Measurements from ENCODE around the gene ME3. TPM values are rescaled to one million over a fixed set of nuclear protein-coding genes. Genes with fewer than 3 reads are reported as not detected.
"Not testable (repeated sequence)": the region's sequence is repeated elsewhere in the genome, so short reads cannot be mapped to it uniquely, and the experiment has no call there.

The ME3 gene
- polyA plus RNA-seq, 4 donors: 5.1 to 21.4 (median 7.3) TPM

- H3K27me3 ChIP-seq (ENCODE audit: control insufficient read depth in 3 of 3, insufficient read depth in 3 of 3, low read length in 3 of 3): no peaks in the 10 kb centered on the region
- peaks cover 0 to 2% (median 0%) of the 10 kb centered on the region in 3 donors for H3K36me3 ChIP-seq (ENCODE audit: control insufficient read depth in 3 of 3, insufficient read depth in 2 of 3, low read depth in 1 of 3, low read length in 3 of 3)
- H3K4me3 ChIP-seq (ENCODE audit: low read depth in 1 of 3, low read length in 3 of 3): no peak overlapping the region
- DNase-seq (peak in 1 of 2 donors; percentile 26), FAIRE-seq (no peak)
- no peaks in the 10 kb centered on the region for H3K9me3 ChIP-seq (ENCODE audit: control insufficient read depth in 2 of 2, insufficient read depth in 1 of 2, low read depth in 1 of 2, low read length in 1 of 2)
- WGBS, 3 donors: 83 to 88% (median 84%) methylated on average over 3 of the region's 3 CpGs
- peaks cover 0 to 5% (median 4%) of the 10 kb centered on the region in 3 donors for H3K4me1 ChIP-seq (ENCODE audit: control insufficient read depth in 3 of 3, insufficient read depth in 2 of 3, low read depth in 1 of 3, low read length in 2 of 3)
- H3K27ac ChIP-seq (ENCODE audit: low read depth in 1 of 3, low read length in 2 of 3): peak overlapping the region in 1 of 3 donors; percentile 14
Measured at GRCh38 chr11:86664930-86665329, 7.5 kb downstream of the ME3 start.

- Histone ChIP-seq H3K4me1 (ENCODE audit: control insufficient read depth in 3 of 3, insufficient read depth in 2 of 3, low read depth in 1 of 3, low read length in 2 of 3) (peaks cover 0 to 5% (median 4%) of the 10 kb centered on the region in 3 donors), H3K9me3 (ENCODE audit: control insufficient read depth in 2 of 2, insufficient read depth in 1 of 2, low read depth in 1 of 2, low read length in 1 of 2) (no peaks in the 10 kb centered on the region), H3K27me3 (ENCODE audit: control insufficient read depth in 3 of 3, insufficient read depth in 3 of 3, low read length in 3 of 3) (no peaks in the 10 kb centered on the region), H3K27ac (ENCODE audit: low read depth in 1 of 3, low read length in 2 of 3) (no peak overlapping the region), H3K36me3 (ENCODE audit: control insufficient read depth in 3 of 3, insufficient read depth in 2 of 3, low read depth in 1 of 3, low read length in 3 of 3) (peaks cover 0 to 2% (median 0%) of the 10 kb centered on the region in 3 donors), H3K4me3 (ENCODE audit: low read depth in 1 of 3, low read length in 3 of 3) (no peak overlapping the region)
- peak; percentile 30 to 46 for DNase-seq
- 11 to 35% (median 34%) methylated on average over 4 of the region's 4 CpGs for WGBS, 3 donors
- no peak for FAIRE-seq
Measured at GRCh38 chr11:86663761-86664160, 8.7 kb downstream of the ME3 start.

- H3K4me3 ChIP-seq (ENCODE audit: low read depth in 1 of 3, low read length in 3 of 3): no peak overlapping the region
- H3K27me3 ChIP-seq (ENCODE audit: control insufficient read depth in 3 of 3, insufficient read depth in 3 of 3, low read length in 3 of 3): no peaks in the 10 kb centered on the region
- H3K9me3 ChIP-seq (ENCODE audit: control insufficient read depth in 2 of 2, insufficient read depth in 1 of 2, low read depth in 1 of 2, low read length in 1 of 2): no peaks in the 10 kb centered on the region
- no peak for DNase-seq
- H3K27ac ChIP-seq (ENCODE audit: low read depth in 1 of 3, low read length in 2 of 3): no peak overlapping the region
- peaks cover 0 to 2% (median 0%) of the 10 kb centered on the region in 3 donors for H3K36me3 ChIP-seq (ENCODE audit: control insufficient read depth in 3 of 3, insufficient read depth in 2 of 3, low read depth in 1 of 3, low read length in 3 of 3)
- WGBS, 3 donors: 88 to 94% (median 89%) methylated on average over 3 of the region's 3 CpGs
- no peak for FAIRE-seq
- H3K4me1 ChIP-seq (ENCODE audit: control insufficient read depth in 3 of 3, insufficient read depth in 2 of 3, low read depth in 1 of 3, low read length in 2 of 3): peaks cover 0 to 5% (median 4%) of the 10 kb centered on the region in 3 donors
Measured at GRCh38 chr11:86663291-86663690, 9.1 kb downstream of the ME3 start.

GRCh38 chr11:86660736-86661135 lies 11.7 kb downstream of the ME3 start:
- WGBS, 3 donors: 77 to 92% (median 85%) methylated on average over 2 of the region's 2 CpGs
- DNase-seq (no peak), FAIRE-seq (no peak)
- Histone ChIP-seq H3K9me3 (ENCODE audit: control insufficient read depth in 2 of 2, insufficient read depth in 1 of 2, low read depth in 1 of 2, low read length in 1 of 2) (no peaks in the 10 kb centered on the region), H3K27me3 (ENCODE audit: control insufficient read depth in 3 of 3, insufficient read depth in 3 of 3, low read length in 3 of 3) (no peaks in the 10 kb centered on the region), H3K4me3 (ENCODE audit: low read depth in 1 of 3, low read length in 3 of 3) (no peak overlapping the region), H3K4me1 (ENCODE audit: control insufficient read depth in 3 of 3, insufficient read depth in 2 of 3, low read depth in 1 of 3, low read length in 2 of 3) (peaks cover 0 to 5% (median 4%) of the 10 kb centered on the region in 3 donors), H3K27ac (ENCODE audit: low read depth in 1 of 3, low read length in 2 of 3) (no peak overlapping the region), H3K36me3 (ENCODE audit: control insufficient read depth in 3 of 3, insufficient read depth in 2 of 3, low read depth in 1 of 3, low read length in 3 of 3) (peaks cover 0 to 2% (median 0%) of the 10 kb centered on the region in 3 donors)

- 69 to 90% (median 88%) methylated on average over 2 of the region's 2 CpGs for WGBS, 3 donors
- FAIRE-seq: no peak
- Histone ChIP-seq H3K27ac (ENCODE audit: low read depth in 1 of 3, low read length in 2 of 3) (no peak overlapping the region), H3K36me3 (ENCODE audit: control insufficient read depth in 3 of 3, insufficient read depth in 2 of 3, low read depth in 1 of 3, low read length in 3 of 3) (no peaks in the 10 kb centered on the region), H3K9me3 (ENCODE audit: control insufficient read depth in 2 of 2, insufficient read depth in 1 of 2, low read depth in 1 of 2, low read length in 1 of 2) (no peaks in the 10 kb centered on the region), H3K4me3 (ENCODE audit: low read depth in 1 of 3, low read length in 3 of 3) (no peak overlapping the region), H3K27me3 (ENCODE audit: control insufficient read depth in 3 of 3, insufficient read depth in 3 of 3, low read length in 3 of 3) (no peaks in the 10 kb centered on the region), H3K4me1 (ENCODE audit: control insufficient read depth in 3 of 3, insufficient read depth in 2 of 3, low read depth in 1 of 3, low read length in 2 of 3) (peaks cover 0 to 5% (median 4%) of the 10 kb centered on the region in 3 donors)
- no peak for DNase-seq
Measured at GRCh38 chr11:86660088-86660487, 12.3 kb downstream of the ME3 start.

- Histone ChIP-seq H3K4me1 (ENCODE audit: control insufficient read depth in 3 of 3, insufficient read depth in 2 of 3, low read depth in 1 of 3, low read length in 2 of 3) (peaks cover 0 to under 1% (median 0%) of the 10 kb centered on the region in 3 donors), H3K36me3 (ENCODE audit: control insufficient read depth in 3 of 3, insufficient read depth in 2 of 3, low read depth in 1 of 3, low read length in 3 of 3) (no peaks in the 10 kb centered on the region), H3K27ac (ENCODE audit: low read depth in 1 of 3, low read length in 2 of 3) (no peak overlapping the region), H3K27me3 (ENCODE audit: control insufficient read depth in 3 of 3, insufficient read depth in 3 of 3, low read length in 3 of 3) (no peaks in the 10 kb centered on the region), H3K9me3 (ENCODE audit: control insufficient read depth in 2 of 2, insufficient read depth in 1 of 2, low read depth in 1 of 2, low read length in 1 of 2) (no peaks in the 10 kb centered on the region), H3K4me3 (ENCODE audit: low read depth in 1 of 3, low read length in 3 of 3) (no peak overlapping the region)
- DNase-seq (no peak), FAIRE-seq (no peak)
- 53 to 86% (median 82%) methylated on average over 1 of the region's 1 CpG for WGBS, 3 donors
Measured at GRCh38 chr11:86658534-86658933, 13.9 kb downstream of the ME3 start.

GRCh38 chr11:86645212-86645611 lies 27.2 kb downstream of the ME3 start:
- WGBS, 3 donors: 66 to 79% (median 69%) methylated on average over 3 of the region's 3 CpGs
- H3K27me3 ChIP-seq (ENCODE audit: control insufficient read depth in 3 of 3, insufficient read depth in 3 of 3, low read length in 3 of 3); DNase-seq; H3K36me3 ChIP-seq (ENCODE audit: control insufficient read depth in 3 of 3, insufficient read depth in 2 of 3, low read depth in 1 of 3, low read length in 3 of 3); H3K27ac ChIP-seq (ENCODE audit: low read depth in 1 of 3, low read length in 2 of 3); H3K9me3 ChIP-seq (ENCODE audit: control insufficient read depth in 2 of 2, insufficient read depth in 1 of 2, low read depth in 1 of 2, low read length in 1 of 2); H3K4me3 ChIP-seq (ENCODE audit: low read depth in 1 of 3, low read length in 3 of 3); H3K4me1 ChIP-seq (ENCODE audit: control insufficient read depth in 3 of 3, insufficient read depth in 2 of 3, low read depth in 1 of 3, low read length in 2 of 3); FAIRE-seq: not testable (repeated sequence)

GRCh38 chr11:86644291-86644690 lies 28.1 kb downstream of the ME3 start:
- H3K27ac ChIP-seq (ENCODE audit: low read depth in 1 of 3, low read length in 2 of 3): no peak overlapping the region
- H3K4me3 ChIP-seq (ENCODE audit: low read depth in 1 of 3, low read length in 3 of 3): no peak overlapping the region
- no peaks in the 10 kb centered on the region for H3K27me3 ChIP-seq (ENCODE audit: control insufficient read depth in 3 of 3, insufficient read depth in 3 of 3, low read length in 3 of 3)
- 84 to 95% (median 93%) methylated on average over 2 of the region's 2 CpGs for WGBS, 3 donors
- no peak for FAIRE-seq
- H3K36me3 ChIP-seq (ENCODE audit: control insufficient read depth in 3 of 3, insufficient read depth in 2 of 3, low read depth in 1 of 3, low read length in 3 of 3): no peaks in the 10 kb centered on the region
- no peaks in the 10 kb centered on the region for H3K9me3 ChIP-seq (ENCODE audit: control insufficient read depth in 2 of 2, insufficient read depth in 1 of 2, low read depth in 1 of 2, low read length in 1 of 2)
- DNase-seq: no peak
- H3K4me1 ChIP-seq (ENCODE audit: control insufficient read depth in 3 of 3, insufficient read depth in 2 of 3, low read depth in 1 of 3, low read length in 2 of 3): no peaks in the 10 kb centered on the region
